HEK293 (cell line): ENCODE results near the gene MRPL55.

ENCODE experiments used
- AEBP2 ChIP-seq: fragments of 450-650 bp; formaldehyde crosslinking; IDR thresholded peaks from 2 replicates; pipeline ENCODE4 v1.5.1; 2016; ENCODE audit warnings: missing biosample characterization, missing genetic modification characterization, borderline replicate concordance
- GFI1B ChIP-seq: fragments of 450-650 bp; formaldehyde crosslinking; IDR thresholded peaks from 2 replicates; pipeline ENCODE4 v1.5.1; 2016; ENCODE audit warnings: missing biosample characterization, missing genetic modification characterization
- GLI4 ChIP-seq: fragments of 450-650 bp; formaldehyde crosslinking; IDR thresholded peaks from 2 replicates; pipeline ENCODE4 v1.5.1; 2016; ENCODE audit warnings: missing biosample characterization, missing genetic modification characterization
- PRDM1 ChIP-seq: fragments of 450-650 bp; formaldehyde crosslinking; IDR thresholded peaks from 2 replicates; pipeline ENCODE4; 2016; ENCODE audit warnings: missing biosample characterization, missing genetic modification characterization
- PRDM6 ChIP-seq: fragments of 450-650 bp; formaldehyde crosslinking; IDR thresholded peaks from 2 replicates; pipeline ENCODE4 v1.5.1; 2017; ENCODE audit warnings: missing biosample characterization, missing genetic modification characterization
- SETDB1 ChIP-seq: IDR thresholded peaks from one replicate; pipeline ENCODE4 v1.6.1; 2017; ENCODE audit warnings: mild to moderate bottlenecking, low read length, moderate library complexity, mixed read lengths; ENCODE audit not compliant: insufficient read length
- TRIM28 ChIP-seq: IDR thresholded peaks from 2 replicates; pipeline ENCODE4 v1.6.1; 2011; ENCODE audit warnings: low read length, control low read depth, borderline replicate concordance
- ZBTB17 ChIP-seq: fragments of 450-650 bp; formaldehyde crosslinking; IDR thresholded peaks from 2 replicates; pipeline ENCODE4 v1.5.1; 2016; ENCODE audit warnings: missing biosample characterization, missing genetic modification characterization
- ZBTB26 ChIP-seq: fragments of 450-650 bp; formaldehyde crosslinking; optimal IDR thresholded peaks from 2 replicates; pipeline ENCODE3; 2016; ENCODE audit warnings: missing biosample characterization, mild to moderate bottlenecking, missing genetic modification characterization
- ZBTB7A ChIP-seq: fragments of 450-650 bp; formaldehyde crosslinking; IDR thresholded peaks from 2 replicates; pipeline ENCODE4 v1.5.1; 2016; ENCODE audit warnings: low read depth, missing biosample characterization, missing genetic modification characterization
- ZFP37 ChIP-seq: fragments of 450-650 bp; formaldehyde crosslinking; IDR thresholded peaks from 2 replicates; pipeline ENCODE4 v1.5.1; 2016; ENCODE audit warnings: missing biosample characterization, missing genetic modification characterization
- ZNF112 ChIP-seq: fragments of 450-650 bp; formaldehyde crosslinking; IDR thresholded peaks from 2 replicates; pipeline ENCODE4 v1.5.0; 2017; ENCODE audit warnings: missing biosample characterization, missing genetic modification characterization
- ZNF133 ChIP-seq: fragments of 450-650 bp; formaldehyde crosslinking; IDR thresholded peaks from 2 replicates; pipeline ENCODE4 v1.5.1; 2016; ENCODE audit warnings: missing biosample characterization, missing genetic modification characterization
- ZNF140 ChIP-seq: fragments of 450-650 bp; formaldehyde crosslinking; IDR thresholded peaks from 2 replicates; pipeline ENCODE4 v1.5.1; 2016; ENCODE audit warnings: missing biosample characterization, missing genetic modification characterization
- ZNF248 ChIP-seq: fragments of 450-650 bp; formaldehyde crosslinking; IDR thresholded peaks from 2 replicates; pipeline ENCODE4 v1.5.1; 2017; ENCODE audit warnings: missing biosample characterization, missing genetic modification characterization
- ZNF266 ChIP-seq: fragments of 450-650 bp; formaldehyde crosslinking; IDR thresholded peaks from 2 replicates; pipeline ENCODE4 v1.5.1; 2016; ENCODE audit warnings: missing biosample characterization, missing genetic modification characterization, low read depth
- ZNF426 ChIP-seq: fragments of 450-650 bp; formaldehyde crosslinking; IDR thresholded peaks from 2 replicates; pipeline ENCODE4 v1.5.1; 2017; ENCODE audit warnings: missing biosample characterization, missing genetic modification characterization, mild to moderate bottlenecking, inconsistent platforms, moderate library complexity
- ZNF548 ChIP-seq: fragments of 450-650 bp; formaldehyde crosslinking; IDR thresholded peaks from 2 replicates; pipeline ENCODE4 v1.5.1; 2016; ENCODE audit warnings: missing biosample characterization, missing genetic modification characterization
- ZNF549 ChIP-seq: fragments of 450-650 bp; IDR thresholded peaks from 2 replicates; pipeline ENCODE4 v1.5.1; 2018; ENCODE audit warnings: missing biosample characterization, missing genetic modification characterization, mild to moderate bottlenecking, inconsistent platforms, moderate library complexity
- ZNF621 ChIP-seq: fragments of 450-650 bp; formaldehyde crosslinking; IDR thresholded peaks from 2 replicates; pipeline ENCODE4 v1.5.1; 2017; ENCODE audit warnings: missing biosample characterization, missing genetic modification characterization
- ZNF837 ChIP-seq: fragments of 450-650 bp; formaldehyde crosslinking; IDR thresholded peaks from 2 replicates; pipeline ENCODE4 v1.5.1; 2016; ENCODE audit warnings: missing biosample characterization, missing genetic modification characterization
- ZSCAN23 ChIP-seq: fragments of 450-650 bp; formaldehyde crosslinking; IDR thresholded peaks from 2 replicates; pipeline ENCODE4 v1.5.1; 2016; ENCODE audit warnings: missing biosample characterization, missing genetic modification characterization
- TF ChIP-seq, protein P1 (sequence below): fragments of 450-650 bp; formaldehyde crosslinking; IDR thresholded peaks from 2 replicates; pipeline ENCODE4 v1.5.1; 2016; ENCODE audit warnings: missing biosample characterization, missing genetic modification characterization
- TF ChIP-seq, protein P2 (sequence below): fragments of 450-650 bp; formaldehyde crosslinking; IDR thresholded peaks from 2 replicates; pipeline ENCODE4 v1.5.1; 2016; ENCODE audit warnings: missing biosample characterization, missing genetic modification characterization, low read depth
- TF ChIP-seq, protein P3 (sequence below): fragments of 450-650 bp; IDR thresholded peaks from 2 replicates; pipeline ENCODE4 v1.5.1; 2018; ENCODE audit warnings: missing biosample characterization, missing genetic modification characterization
- TF ChIP-seq, protein P4 (sequence below): fragments of 450-650 bp; formaldehyde crosslinking; IDR thresholded peaks from 2 replicates; pipeline ENCODE4 v1.5.1; 2016; ENCODE audit warnings: missing biosample characterization, missing genetic modification characterization, borderline replicate concordance

MRPL55 gene

GRCh38 chr1:228118040-228118439 is 8.9 kb upstream of the MRPL55 start (continued):
- TF ChIP-seq PRDM1 (tag by site-specific recombination): peak; percentile 86
- TF ChIP-seq ZNF140 (tag by site-specific recombination): no peak
- TF ChIP-seq ZBTB7A (tag by site-specific recombination): no peak
- TF ChIP-seq, protein P1, sequence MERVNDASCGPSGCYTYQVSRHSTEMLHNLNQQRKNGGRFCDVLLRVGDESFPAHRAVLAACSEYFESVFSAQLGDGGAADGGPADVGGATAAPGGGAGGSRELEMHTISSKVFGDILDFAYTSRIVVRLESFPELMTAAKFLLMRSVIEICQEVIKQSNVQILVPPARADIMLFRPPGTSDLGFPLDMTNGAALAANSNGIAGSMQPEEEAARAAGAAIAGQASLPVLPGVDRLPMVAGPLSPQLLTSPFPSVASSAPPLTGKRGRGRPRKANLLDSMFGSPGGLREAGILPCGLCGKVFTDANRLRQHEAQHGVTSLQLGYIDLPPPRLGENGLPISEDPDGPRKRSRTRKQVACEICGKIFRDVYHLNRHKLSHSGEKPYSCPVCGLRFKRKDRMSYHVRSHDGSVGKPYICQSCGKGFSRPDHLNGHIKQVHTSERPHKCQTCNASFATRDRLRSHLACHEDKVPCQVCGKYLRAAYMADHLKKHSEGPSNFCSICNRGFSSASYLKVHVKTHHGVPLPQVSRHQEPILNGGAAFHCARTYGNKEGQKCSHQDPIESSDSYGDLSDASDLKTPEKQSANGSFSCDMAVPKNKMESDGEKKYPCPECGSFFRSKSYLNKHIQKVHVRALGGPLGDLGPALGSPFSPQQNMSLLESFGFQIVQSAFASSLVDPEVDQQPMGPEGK (tag by site-specific recombination): no peak
- TF ChIP-seq ZNF133 (tag by site-specific recombination): no peak
- no peak for TF ChIP-seq ZNF112 (tag by site-specific recombination)
- no peak for TF ChIP-seq ZBTB26
- TF ChIP-seq SETDB1: peak; percentile 100
- TF ChIP-seq ZNF837 (tag by site-specific recombination): no peak
- TF ChIP-seq PRDM6 (tag by site-specific recombination): no peak
- TF ChIP-seq GLI4 (tag by site-specific recombination): no peak
- TF ChIP-seq, protein P2, sequence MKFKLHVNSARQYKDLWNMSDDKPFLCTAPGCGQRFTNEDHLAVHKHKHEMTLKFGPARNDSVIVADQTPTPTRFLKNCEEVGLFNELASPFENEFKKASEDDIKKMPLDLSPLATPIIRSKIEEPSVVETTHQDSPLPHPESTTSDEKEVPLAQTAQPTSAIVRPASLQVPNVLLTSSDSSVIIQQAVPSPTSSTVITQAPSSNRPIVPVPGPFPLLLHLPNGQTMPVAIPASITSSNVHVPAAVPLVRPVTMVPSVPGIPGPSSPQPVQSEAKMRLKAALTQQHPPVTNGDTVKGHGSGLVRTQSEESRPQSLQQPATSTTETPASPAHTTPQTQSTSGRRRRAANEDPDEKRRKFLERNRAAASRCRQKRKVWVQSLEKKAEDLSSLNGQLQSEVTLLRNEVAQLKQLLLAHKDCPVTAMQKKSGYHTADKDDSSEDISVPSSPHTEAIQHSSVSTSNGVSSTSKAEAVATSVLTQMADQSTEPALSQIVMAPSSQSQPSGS: no peak
- no peak for TF ChIP-seq ZNF621 (tag by site-specific recombination)
- 0 out of 2 replicates have a peak, but pooled peaks have one; percentile 33 for TF ChIP-seq ZFP37 (tag by site-specific recombination)
- no peak for TF ChIP-seq AEBP2 (tag by site-specific recombination)
- TF ChIP-seq, protein P3, sequence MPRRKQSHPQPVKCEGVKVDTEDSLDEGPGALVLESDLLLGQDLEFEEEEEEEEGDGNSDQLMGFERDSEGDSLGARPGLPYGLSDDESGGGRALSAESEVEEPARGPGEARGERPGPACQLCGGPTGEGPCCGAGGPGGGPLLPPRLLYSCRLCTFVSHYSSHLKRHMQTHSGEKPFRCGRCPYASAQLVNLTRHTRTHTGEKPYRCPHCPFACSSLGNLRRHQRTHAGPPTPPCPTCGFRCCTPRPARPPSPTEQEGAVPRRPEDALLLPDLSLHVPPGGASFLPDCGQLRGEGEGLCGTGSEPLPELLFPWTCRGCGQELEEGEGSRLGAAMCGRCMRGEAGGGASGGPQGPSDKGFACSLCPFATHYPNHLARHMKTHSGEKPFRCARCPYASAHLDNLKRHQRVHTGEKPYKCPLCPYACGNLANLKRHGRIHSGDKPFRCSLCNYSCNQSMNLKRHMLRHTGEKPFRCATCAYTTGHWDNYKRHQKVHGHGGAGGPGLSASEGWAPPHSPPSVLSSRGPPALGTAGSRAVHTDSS (tag by site-specific recombination): no peak
- no peak for TF ChIP-seq GFI1B
- TF ChIP-seq ZNF266 (tag by site-specific recombination): no peak
- peak; percentile 99 for TF ChIP-seq TRIM28
- peak; percentile 82 for TF ChIP-seq ZNF549
- TF ChIP-seq ZBTB17 (tag by site-specific recombination): no peak
- TF ChIP-seq ZNF248: no peak
- TF ChIP-seq, protein P4, sequence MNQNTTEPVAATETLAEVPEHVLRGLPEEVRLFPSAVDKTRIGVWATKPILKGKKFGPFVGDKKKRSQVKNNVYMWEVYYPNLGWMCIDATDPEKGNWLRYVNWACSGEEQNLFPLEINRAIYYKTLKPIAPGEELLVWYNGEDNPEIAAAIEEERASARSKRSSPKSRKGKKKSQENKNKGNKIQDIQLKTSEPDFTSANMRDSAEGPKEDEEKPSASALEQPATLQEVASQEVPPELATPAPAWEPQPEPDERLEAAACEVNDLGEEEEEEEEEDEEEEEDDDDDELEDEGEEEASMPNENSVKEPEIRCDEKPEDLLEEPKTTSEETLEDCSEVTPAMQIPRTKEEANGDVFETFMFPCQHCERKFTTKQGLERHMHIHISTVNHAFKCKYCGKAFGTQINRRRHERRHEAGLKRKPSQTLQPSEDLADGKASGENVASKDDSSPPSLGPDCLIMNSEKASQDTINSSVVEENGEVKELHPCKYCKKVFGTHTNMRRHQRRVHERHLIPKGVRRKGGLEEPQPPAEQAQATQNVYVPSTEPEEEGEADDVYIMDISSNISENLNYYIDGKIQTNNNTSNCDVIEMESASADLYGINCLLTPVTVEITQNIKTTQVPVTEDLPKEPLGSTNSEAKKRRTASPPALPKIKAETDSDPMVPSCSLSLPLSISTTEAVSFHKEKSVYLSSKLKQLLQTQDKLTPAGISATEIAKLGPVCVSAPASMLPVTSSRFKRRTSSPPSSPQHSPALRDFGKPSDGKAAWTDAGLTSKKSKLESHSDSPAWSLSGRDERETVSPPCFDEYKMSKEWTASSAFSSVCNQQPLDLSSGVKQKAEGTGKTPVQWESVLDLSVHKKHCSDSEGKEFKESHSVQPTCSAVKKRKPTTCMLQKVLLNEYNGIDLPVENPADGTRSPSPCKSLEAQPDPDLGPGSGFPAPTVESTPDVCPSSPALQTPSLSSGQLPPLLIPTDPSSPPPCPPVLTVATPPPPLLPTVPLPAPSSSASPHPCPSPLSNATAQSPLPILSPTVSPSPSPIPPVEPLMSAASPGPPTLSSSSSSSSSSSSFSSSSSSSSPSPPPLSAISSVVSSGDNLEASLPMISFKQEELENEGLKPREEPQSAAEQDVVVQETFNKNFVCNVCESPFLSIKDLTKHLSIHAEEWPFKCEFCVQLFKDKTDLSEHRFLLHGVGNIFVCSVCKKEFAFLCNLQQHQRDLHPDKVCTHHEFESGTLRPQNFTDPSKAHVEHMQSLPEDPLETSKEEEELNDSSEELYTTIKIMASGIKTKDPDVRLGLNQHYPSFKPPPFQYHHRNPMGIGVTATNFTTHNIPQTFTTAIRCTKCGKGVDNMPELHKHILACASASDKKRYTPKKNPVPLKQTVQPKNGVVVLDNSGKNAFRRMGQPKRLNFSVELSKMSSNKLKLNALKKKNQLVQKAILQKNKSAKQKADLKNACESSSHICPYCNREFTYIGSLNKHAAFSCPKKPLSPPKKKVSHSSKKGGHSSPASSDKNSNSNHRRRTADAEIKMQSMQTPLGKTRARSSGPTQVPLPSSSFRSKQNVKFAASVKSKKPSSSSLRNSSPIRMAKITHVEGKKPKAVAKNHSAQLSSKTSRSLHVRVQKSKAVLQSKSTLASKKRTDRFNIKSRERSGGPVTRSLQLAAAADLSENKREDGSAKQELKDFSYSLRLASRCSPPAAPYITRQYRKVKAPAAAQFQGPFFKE (tag by site-specific recombination): no peak
- TF ChIP-seq ZNF548 (tag by site-specific recombination): 0 out of 2 replicates have a peak, but pooled peaks have one; percentile 30
- TF ChIP-seq ZSCAN23 (tag by site-specific recombination): no peak
- TF ChIP-seq ZNF426: no peak
